HG03175 (cell line): Measurements from ENCODE around the gene IGSF8.

Source experiments
- ATAC-seq: cut with Tn5 transposase; IDR thresholded peaks from one replicate; pipeline ENCODE4 v1.9.1; 2021; ENCODE audit warnings: mild to moderate bottlenecking, moderate library complexity; ENCODE audit not compliant: unreplicated experiment

Gene IGSF8

GRCh38 chr1:160105155-160105554 is 6.7 kb upstream of the IGSF8 start:
- no peak for ATAC-seq

DNA sequence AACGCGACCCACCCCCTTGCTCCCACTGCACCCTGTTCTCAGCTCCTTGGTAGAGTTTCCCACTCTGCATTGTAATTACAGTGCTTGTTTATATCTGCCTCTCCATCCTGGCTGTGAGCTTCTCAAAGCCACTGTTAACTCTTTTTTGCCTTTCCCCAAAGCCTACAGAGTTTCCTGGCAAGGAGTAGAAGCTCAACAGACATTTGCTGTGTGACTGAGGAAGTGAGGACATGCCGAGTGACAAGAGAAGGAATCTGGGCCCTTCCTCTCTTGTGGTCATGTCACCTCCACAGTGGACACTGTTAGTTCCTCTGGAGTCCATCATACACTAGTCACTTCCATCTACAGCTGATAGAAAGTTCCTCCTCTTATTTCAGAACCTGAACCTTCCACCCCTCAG is 6.1 kb upstream of the IGSF8 start:
- no peak for ATAC-seq

DNA sequence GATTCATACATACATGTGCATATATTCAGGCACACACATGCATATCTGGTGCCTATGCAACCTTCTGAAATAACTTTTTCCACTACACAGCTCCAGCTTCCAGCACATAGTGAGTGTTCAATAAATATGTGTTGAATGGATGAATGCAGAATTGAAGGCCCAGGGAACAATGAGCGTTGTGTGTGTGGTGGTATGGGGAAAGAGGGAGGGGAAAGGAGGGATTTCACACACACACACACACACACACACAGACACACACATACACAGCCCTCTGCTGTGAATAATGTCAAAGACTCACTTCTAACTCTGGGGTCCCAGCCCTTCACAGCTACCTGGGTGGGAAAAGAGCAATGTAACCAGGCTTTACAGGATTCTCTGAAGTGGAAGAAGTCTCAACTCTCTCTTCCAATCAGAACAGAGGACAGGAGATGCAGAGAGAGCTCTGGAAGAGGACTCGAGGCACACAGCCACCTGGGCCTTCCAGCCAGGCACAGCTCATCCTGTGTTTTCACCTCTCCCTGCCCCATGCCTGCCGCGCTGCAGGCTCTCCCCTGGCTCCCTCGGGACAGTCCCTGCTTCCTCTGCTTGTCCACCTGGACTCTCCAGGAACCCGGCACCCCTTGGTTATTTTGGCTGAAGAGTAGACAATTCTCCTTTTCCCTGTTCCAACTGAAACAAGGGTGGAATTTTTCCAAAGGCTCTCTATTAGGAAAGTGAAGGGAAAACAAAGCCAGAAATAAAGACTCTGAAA is 5.4 kb upstream of the IGSF8 start:
- ATAC-seq = no peak

DNA sequence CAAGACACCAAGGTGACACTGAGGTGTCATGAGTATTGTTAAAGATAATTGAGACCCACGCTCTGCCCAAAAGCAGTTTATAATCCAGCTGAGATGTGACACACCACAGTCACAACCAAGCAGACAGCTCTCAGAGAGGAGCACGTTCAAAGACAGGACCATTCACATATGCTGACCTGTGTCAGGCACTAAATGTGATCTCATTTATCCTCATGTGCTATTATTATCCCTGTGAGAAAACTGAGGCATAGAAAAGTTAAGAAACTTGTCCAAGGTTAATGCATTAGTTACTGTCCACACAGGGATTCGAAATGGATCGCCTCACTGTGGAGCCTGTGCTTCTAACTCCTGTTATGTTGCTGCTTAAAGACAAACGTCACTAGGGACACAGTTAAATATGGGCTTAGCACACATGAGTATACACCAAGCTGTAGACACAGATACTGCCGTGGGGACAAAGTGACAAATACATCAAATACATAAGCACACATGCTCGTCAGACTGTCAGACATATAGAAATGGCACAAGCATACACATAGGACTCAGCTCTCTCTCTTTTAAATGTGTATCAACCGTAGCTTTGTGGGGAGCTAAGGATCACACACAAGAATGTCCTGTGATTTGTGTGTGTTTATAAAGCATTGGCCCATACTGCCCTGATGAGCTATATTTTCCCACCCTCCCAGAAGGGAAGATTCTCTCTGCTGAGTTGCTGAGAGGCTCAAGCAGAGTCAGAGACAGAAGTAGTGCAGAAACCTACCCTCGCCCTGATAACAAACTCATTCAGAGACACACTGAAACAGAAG is 3.5 kb upstream of the IGSF8 start:
- no peak for ATAC-seq

- ATAC-seq = no peak
Measured at GRCh38 chr1:160101037-160101716, 2.8 kb upstream of the IGSF8 start.

DNA sequence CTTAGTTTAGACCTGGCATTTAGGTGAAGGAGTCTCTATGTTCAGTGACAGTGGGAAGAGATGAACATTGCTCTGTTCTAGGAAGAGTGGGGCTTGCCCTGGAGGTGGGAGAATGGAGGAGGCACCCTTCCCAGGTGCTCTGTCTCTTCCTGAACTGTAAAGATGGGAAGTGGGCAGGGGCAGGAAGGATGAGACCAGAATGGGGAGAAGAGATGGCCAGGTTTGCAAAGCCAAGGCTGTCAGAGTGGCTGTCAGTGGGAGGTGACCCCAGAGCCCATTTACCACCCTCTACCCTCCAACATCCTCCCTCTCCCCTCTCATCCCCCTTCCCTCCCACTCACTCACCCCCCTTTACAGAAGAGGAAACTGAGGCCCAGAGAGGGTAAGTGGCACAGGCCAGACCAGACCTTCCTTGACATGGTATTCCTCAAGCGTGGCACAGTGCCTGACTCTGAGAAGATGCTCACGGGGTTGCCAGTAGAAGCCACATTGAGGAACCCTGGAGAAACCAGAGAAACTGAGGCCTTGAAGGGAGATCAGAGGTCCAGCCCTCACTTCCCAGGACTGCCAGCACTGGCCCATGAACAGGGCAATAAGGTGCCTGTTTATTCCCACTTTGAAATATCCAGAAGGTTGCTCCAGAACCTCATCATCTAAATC is 1.4 kb upstream of the IGSF8 start:
- ATAC-seq = no peak

- ATAC-seq = peak; percentile 84
Measured at GRCh38 chr1:160098852-160099561, 588 bp upstream of the IGSF8 start.

GRCh38 chr1:160097151-160097910 is 1.1 kb downstream of the IGSF8 start:
- no peak for ATAC-seq

GRCh38 chr1:160096274-160097116 is 1.9 kb downstream of the IGSF8 start:
- no peak for ATAC-seq

DNA sequence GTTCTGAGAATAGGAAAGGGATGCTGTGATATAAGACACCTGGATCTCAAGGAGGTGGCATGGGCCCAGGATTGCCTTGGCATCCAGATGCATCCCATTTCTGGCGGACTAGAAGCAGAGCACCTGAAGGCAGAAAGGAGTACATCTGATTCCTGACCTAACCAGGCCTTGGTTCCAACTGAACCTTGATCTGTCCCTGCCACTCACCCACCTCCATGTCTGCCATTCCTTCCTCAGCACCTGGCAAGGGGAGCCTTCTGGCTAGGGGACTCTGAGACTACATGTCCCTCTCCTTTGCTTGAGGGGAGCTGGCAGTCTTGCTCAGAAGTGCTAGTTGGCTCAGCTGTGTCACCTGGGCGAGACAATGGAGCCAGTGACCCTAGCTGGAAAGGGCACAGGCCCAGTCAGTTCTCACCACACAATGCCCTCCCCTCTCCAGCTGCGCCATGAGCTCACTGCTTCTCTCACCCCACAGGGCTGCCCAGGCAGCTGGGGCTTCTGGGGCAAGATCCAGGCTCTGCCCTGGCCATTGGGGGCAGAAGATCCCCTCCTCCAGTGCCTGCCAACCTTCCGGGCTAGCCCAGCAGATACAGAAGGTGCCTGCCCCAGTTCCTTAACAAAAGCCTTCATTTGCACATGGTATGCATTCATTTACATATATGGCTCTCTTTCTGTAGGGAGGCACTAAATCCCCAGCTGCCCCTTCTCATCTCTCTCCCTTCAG is 2.9 kb downstream of the IGSF8 start:
- no peak for ATAC-seq

GRCh38 chr1:160094806-160095205 is 3.6 kb downstream of the IGSF8 start:
- no peak for ATAC-seq

DNA sequence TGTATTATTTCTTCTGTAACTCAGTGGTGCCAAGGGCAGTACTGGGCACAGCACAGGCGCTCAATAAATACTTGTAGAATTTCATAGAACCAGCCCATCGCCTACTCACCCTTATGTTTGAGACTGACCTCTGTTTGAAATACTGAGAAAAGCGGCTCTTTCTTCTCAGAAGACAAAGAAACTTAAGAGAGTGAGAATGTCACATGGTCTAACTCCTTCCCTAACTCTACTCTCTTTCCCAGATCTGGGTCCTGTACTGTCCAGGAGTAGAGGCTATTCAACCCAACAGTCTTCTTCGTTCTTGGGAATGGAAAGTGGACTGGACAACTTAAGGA is 4.2 kb downstream of the IGSF8 start:
- no peak for ATAC-seq

- ATAC-seq = no peak
Measured at GRCh38 chr1:160093624-160094290, 4.7 kb downstream of the IGSF8 start.

DNA sequence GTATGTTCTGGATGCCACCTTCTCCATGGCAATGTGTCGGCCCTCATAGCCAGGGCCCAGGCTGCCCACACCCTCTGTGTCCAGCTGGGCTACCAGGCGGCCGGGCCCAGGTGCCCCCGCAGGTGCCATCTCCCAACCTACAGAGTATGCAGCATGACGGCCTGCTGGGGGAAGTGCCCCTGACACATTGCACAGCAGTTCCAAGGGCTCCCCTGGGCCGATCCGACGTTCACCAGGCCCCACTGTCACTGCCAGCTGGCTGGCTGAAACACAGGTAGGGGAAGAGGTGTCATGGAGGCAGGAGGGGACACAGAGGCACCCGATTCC is 5.4 kb downstream of the IGSF8 start:
- ATAC-seq = no peak

- no peak for ATAC-seq
Measured at GRCh38 chr1:160092366-160093068, 5.9 kb downstream of the IGSF8 start.

- no peak for ATAC-seq
Measured at GRCh38 chr1:160091666-160092223, 6.7 kb downstream of the IGSF8 start.

GRCh38 chr1:160090760-160091159 is 7.7 kb downstream of the IGSF8 start:
- ATAC-seq = no peak
